ENCODE measurements around the gene MYMX. TPM values are rescaled to one million over a fixed set of nuclear protein-coding genes. Genes with fewer than 3 reads are reported as not detected.

MYMX gene
- polyA plus RNA-seq, 3 donors = not detected

GRCh38 chr6:44260011-44260410 lies 43.3 kb downstream of the MYMX start:
- 95% methylated on average over 8 of the region's 8 CpGs for WGBS (ENCODE audit: insufficient coverage)
- H3K9me3 ChIP-seq (replicated peaks in 1 of 2; ENCODE audit: control insufficient read depth in 1 of 2, insufficient read depth in 1 of 2, low read length in 2 of 2) = no peaks in the 10 kb centered on the region
- peaks cover 48 to 60% of the 10 kb centered on the region in 2 donors for H3K36me3 ChIP-seq (replicated peaks in 1 of 2; ENCODE audit: control insufficient read depth in 1 of 2, insufficient read depth in 2 of 2, low read length in 2 of 2)
- H2AFZ ChIP-seq (ENCODE audit: insufficient read depth, low read depth, low read length, poor library complexity, severe bottlenecking) = no peak overlapping the region
- H4K20me1 ChIP-seq (ENCODE audit: insufficient read depth, low read length) = peaks cover 97% of the 10 kb centered on the region
- peaks cover 75% of the 10 kb centered on the region for H3K4me1 Mint-ChIP-seq
- H3K4me3 Mint-ChIP-seq = peak overlapping the region in 1 of 2 donors; percentile 41
- no peaks in the 10 kb centered on the region for H3K27me3 ChIP-seq (ENCODE audit: control insufficient read depth in 2 of 2, insufficient read depth in 2 of 2, low read length in 2 of 2)
- no peak overlapping the region for H3K4me2 ChIP-seq (replicated peaks; ENCODE audit: extremely low read depth, low read length, poor library complexity, severe bottlenecking)
- H3K79me2 ChIP-seq (ENCODE audit: insufficient read depth, low read length) = peaks cover 53% of the 10 kb centered on the region
- no peaks in the 10 kb centered on the region for H3K9me3 Mint-ChIP-seq
- no peak for DNase-seq
- H3K9ac ChIP-seq (ENCODE audit: insufficient read depth, low read length, poor library complexity, severe bottlenecking) = no peak overlapping the region
- peak overlapping the region in 2 of 7 donors; percentile 45 to 52 for H3K27ac Mint-ChIP-seq
- peaks cover 0 to 9% (median 2%) of the 10 kb centered on the region in 3 donors for H3K27me3 Mint-ChIP-seq (ENCODE audit: low read depth in 3 of 3)
- peaks cover 48 to 76% of the 10 kb centered on the region in 2 donors for H3K4me1 ChIP-seq (ENCODE audit: control insufficient read depth in 1 of 2, insufficient read depth in 2 of 2, low read length in 2 of 2)
- H3K4me3 ChIP-seq (replicated peaks in 1 of 3; ENCODE audit: low read depth in 2 of 3, low read length in 3 of 3) = no peak overlapping the region
- peaks cover 52 to 64% of the 10 kb centered on the region in 2 donors for H3K36me3 Mint-ChIP-seq
- H3K27ac ChIP-seq (ENCODE audit: low read depth in 1 of 2, low read length in 2 of 2) = no peak overlapping the region
- TF ChIP-seq CTCF (IDR thresholded peaks at IDR 0.05) = no peak
- intact Hi-C loops (cut with micrococcal nuclease) = loop anchor here in 1 of 2 donors (10.0 kb wide), 1 partner anchor 465 kb away; no protein-coding TSS in a partner anchor

- Histone ChIP-seq H2AFZ (ENCODE audit: insufficient read depth, low read depth, low read length, poor library complexity, severe bottlenecking) (no peak overlapping the region), H4K20me1 (ENCODE audit: insufficient read depth, low read length) (peaks cover 93% of the 10 kb centered on the region), H3K36me3 (replicated peaks in 1 of 2; ENCODE audit: control insufficient read depth in 1 of 2, insufficient read depth in 2 of 2, low read length in 2 of 2) (peaks cover 44 to 53% of the 10 kb centered on the region in 2 donors), H3K4me1 (ENCODE audit: control insufficient read depth in 1 of 2, insufficient read depth in 2 of 2, low read length in 2 of 2) (peaks cover 49 to 77% of the 10 kb centered on the region in 2 donors), H3K27me3 (ENCODE audit: control insufficient read depth in 2 of 2, insufficient read depth in 2 of 2, low read length in 2 of 2) (no peaks in the 10 kb centered on the region), H3K27ac (ENCODE audit: low read depth in 1 of 2, low read length in 2 of 2) (no peak overlapping the region), H3K9me3 (replicated peaks in 1 of 2; ENCODE audit: control insufficient read depth in 1 of 2, insufficient read depth in 1 of 2, low read length in 2 of 2) (no peaks in the 10 kb centered on the region), H3K4me2 (replicated peaks; ENCODE audit: extremely low read depth, low read length, poor library complexity, severe bottlenecking) (no peak overlapping the region), H3K4me3 (replicated peaks in 1 of 3; ENCODE audit: low read depth in 2 of 3, low read length in 3 of 3) (no peak overlapping the region), H3K79me2 (ENCODE audit: insufficient read depth, low read length) (peaks cover 57% of the 10 kb centered on the region), H3K9ac (ENCODE audit: insufficient read depth, low read length, poor library complexity, severe bottlenecking) (no peak overlapping the region)
- H3K4me3 Mint-ChIP-seq = no peak overlapping the region
- H3K36me3 Mint-ChIP-seq = peaks cover 45 to 57% of the 10 kb centered on the region in 2 donors
- peaks cover 72% of the 10 kb centered on the region for H3K4me1 Mint-ChIP-seq
- no peaks in the 10 kb centered on the region for H3K9me3 Mint-ChIP-seq
- intact Hi-C loops (cut with micrococcal nuclease) = loop anchor here in 1 of 2 donors (10.0 kb wide), 1 partner anchor 466 kb away; no protein-coding TSS in a partner anchor
- TF ChIP-seq CTCF (IDR thresholded peaks at IDR 0.05) = no peak
- 93% methylated on average over 4 of the region's 6 CpGs for WGBS (ENCODE audit: insufficient coverage)
- peak overlapping the region in 3 of 7 donors; percentile 52 to 80 (median 64) for H3K27ac Mint-ChIP-seq
- H3K27me3 Mint-ChIP-seq (ENCODE audit: low read depth in 3 of 3) = peaks cover 0 to 9% (median 2%) of the 10 kb centered on the region in 3 donors
- DNase-seq = no peak
These were observed 43.9 kb downstream of the MYMX start for GRCh38 chr6:44260451-44261297.
